HepG2 (cell line): Measurements from ENCODE around the gene SYNGR2. TPM values are rescaled to one million over a fixed set of nuclear protein-coding genes. Genes with fewer than 3 reads are reported as not detected.
A peak's percentile ranks its signal among the peaks of the same experiment; 100 is the strongest.

Experiments used
- ATF7 ChIP-seq, 2 experiments: fragments of 450-650 bp in 1 of 2; sonication (generic) in 1 of 2; formaldehyde crosslinking in 1 of 2; IDR thresholded peaks; 2 replicates each; pipeline versions ENCODE4 v1.4.0 to v1.6.1; 2016 to 2020; ENCODE audit warnings: antibody characterized with exemption in 1 of 2, mild to moderate bottlenecking in 1 of 2, missing genetic modification reagents in 1 of 2
- BORCS8-MEF2B ChIP-seq: sonication (generic); formaldehyde crosslinking; IDR thresholded peaks from 2 replicates; pipeline ENCODE4 v1.8.0; 2022; ENCODE audit warnings: mild to moderate bottlenecking, missing genetic modification reagents
- GLI4 ChIP-seq: sonication (generic); formaldehyde crosslinking; IDR thresholded peaks from 2 replicates; pipeline ENCODE4 v1.5.1; 2020; ENCODE audit warnings: missing genetic modification reagents, mild to moderate bottlenecking, moderate library complexity, borderline replicate concordance
- GTF3A ChIP-seq: sonication (generic); formaldehyde crosslinking; conservative IDR thresholded peaks from 2 replicates; pipeline ENCODE4 v1.4.0; 2020; ENCODE audit warnings: mild to moderate bottlenecking, missing genetic modification reagents
- IRF9 ChIP-seq: sonication (generic); formaldehyde crosslinking; IDR thresholded peaks from 2 replicates; pipeline ENCODE4 v1.8.0; 2022; ENCODE audit warnings: missing genetic modification reagents, mild to moderate bottlenecking, borderline replicate concordance
- KLF12 ChIP-seq: sonication (generic); formaldehyde crosslinking; IDR thresholded peaks from 2 replicates; pipeline ENCODE4 v1.4.0; 2020; ENCODE audit warnings: missing genetic modification reagents, borderline replicate concordance
- LBX2 ChIP-seq: sonication (generic); formaldehyde crosslinking; IDR thresholded peaks from 2 replicates; pipeline ENCODE4 v1.5.0; 2020; ENCODE audit warnings: missing genetic modification reagents, mild to moderate bottlenecking, borderline replicate concordance
- NR0B2 ChIP-seq: sonication (generic); formaldehyde crosslinking; IDR thresholded peaks from 2 replicates; pipeline ENCODE4 v1.4.0; 2020; ENCODE audit warnings: mild to moderate bottlenecking, missing genetic modification reagents
- STAT5B ChIP-seq: sonication (generic); formaldehyde crosslinking; IDR thresholded peaks from 2 replicates; pipeline ENCODE4 v1.4.0; 2020; ENCODE audit warnings: missing genetic modification reagents
- TAF15 ChIP-seq: fragments of 200-400 bp; formaldehyde crosslinking; IDR thresholded peaks from one replicate; pipeline ENCODE4 v1.6.1; 2018; ENCODE audit warnings: mild to moderate bottlenecking, low read depth, low read length; ENCODE audit not compliant: poor library complexity, severe bottlenecking
- TCF12 ChIP-seq, 2 experiments: fragments of 450-650 bp in 1 of 2; sonication (generic) in 1 of 2; formaldehyde crosslinking in 1 of 2; IDR thresholded peaks; 2 replicates each; pipeline versions ENCODE4 v1.6.1 to v1.8.0; 2017 to 2022; ENCODE audit warnings: antibody characterized with exemption in 1 of 2, mild to moderate bottlenecking in 1 of 2, missing genetic modification reagents in 1 of 2, moderate library complexity in 1 of 2
- XRCC5 ChIP-seq: fragments of 200-400 bp; formaldehyde crosslinking; optimal IDR thresholded peaks from 2 replicates; pipeline ENCODE3; 2017; ENCODE audit warnings: mild to moderate bottlenecking, low read length
- ZBTB37 ChIP-seq: sonication (generic); formaldehyde crosslinking; IDR thresholded peaks from 2 replicates; pipeline ENCODE4 v1.4.0; 2020; ENCODE audit warnings: mild to moderate bottlenecking, missing genetic modification reagents
- ZFP90 ChIP-seq: sonication (generic); formaldehyde crosslinking; IDR thresholded peaks from 2 replicates; pipeline ENCODE4 v1.8.0; 2022; ENCODE audit warnings: missing genetic modification reagents, mild to moderate bottlenecking, inconsistent platforms, borderline replicate concordance
- ZNF235 ChIP-seq: sonication (generic); formaldehyde crosslinking; IDR thresholded peaks from 2 replicates; pipeline ENCODE4 v1.8.1; 2023; ENCODE audit warnings: mild to moderate bottlenecking, missing genetic modification reagents, borderline replicate concordance
- ZNF276 ChIP-seq: sonication (generic); formaldehyde crosslinking; IDR thresholded peaks from 2 replicates; pipeline ENCODE4 v1.4.0; 2020; ENCODE audit warnings: mild to moderate bottlenecking, low read depth, missing genetic modification reagents
- ZNF567 ChIP-seq: sonication (generic); formaldehyde crosslinking; IDR thresholded peaks from 2 replicates; pipeline ENCODE4 v1.8.1; 2023; ENCODE audit warnings: mild to moderate bottlenecking, missing genetic modification reagents, borderline replicate concordance
- ZNF598 ChIP-seq: sonication (generic); formaldehyde crosslinking; IDR thresholded peaks from 2 replicates; pipeline ENCODE4 v1.5.1; 2020; ENCODE audit warnings: mild to moderate bottlenecking, missing genetic modification reagents, borderline replicate concordance
- ZNF607 ChIP-seq: sonication (generic); formaldehyde crosslinking; IDR thresholded peaks from 2 replicates; pipeline ENCODE4 v1.5.1; 2020; ENCODE audit warnings: missing genetic modification reagents, mild to moderate bottlenecking, borderline replicate concordance
- ZNF746 ChIP-seq: sonication (generic); formaldehyde crosslinking; IDR thresholded peaks from 2 replicates; pipeline ENCODE4 v1.8.0; 2022; ENCODE audit warnings: mild to moderate bottlenecking, missing genetic modification reagents
- ZNF749 ChIP-seq: sonication (generic); formaldehyde crosslinking; IDR thresholded peaks from 2 replicates; pipeline ENCODE4 v1.8.0; 2022; ENCODE audit warnings: mild to moderate bottlenecking, missing genetic modification reagents, moderate library complexity, borderline replicate concordance
- ZNF790 ChIP-seq: sonication (generic); formaldehyde crosslinking; IDR thresholded peaks from 2 replicates; pipeline ENCODE4 v1.8.0; 2022; ENCODE audit warnings: missing genetic modification reagents, mild to moderate bottlenecking, borderline replicate concordance
- ZNF839 ChIP-seq: sonication (generic); formaldehyde crosslinking; IDR thresholded peaks from 2 replicates; pipeline ENCODE4 v1.4.0; 2020; ENCODE audit warnings: missing genetic modification reagents, mild to moderate bottlenecking, borderline replicate concordance
- polyA plus RNA-seq, 8 experiments: library from polyadenylated mRNA; depleted of rRNA in 3 of 8; stranded (reverse) in 7 of 8; unstranded in 1 of 8; fragments of >200 nt; fragmentation: Illumina TruSeq in 4 of 8; extraction: Trizol in 4 of 8; gene quantifications; 2 replicates each; pipeline versions ENCODE4 v1.2.1 to v1.2.3, GENCODE V29; 2011 to 2016; ENCODE audit warnings: low read depth in 4 of 8, missing spikeins in 1 of 8, mixed read lengths in 1 of 8; ENCODE audit not compliant: insufficient read depth in 1 of 8
- total RNA-seq, 5 experiments: library from RNA; depleted of rRNA; stranded (reverse); fragments of >200 nt; fragmentation: Illumina TruSeq; extraction: Trizol; gene quantifications; 2 replicates each; pipeline ENCODE4 v1.2.3, GENCODE V29; 2016; ENCODE audit warnings: low read depth in 1 of 5

Gene SYNGR2
- total and polyA plus RNA-seq, 2 of the 13 experiments (the other 11 are each of a cell fraction or from before 2014, with no cell fraction given): 46.7 to 170 TPM

GRCh38 chr17:78168242-78168902 is at the start of gene SYNGR2 (continued):
- TF ChIP-seq ZNF746 (CRISPR knock-in tag) (no peak), IRF9 (CRISPR knock-in tag) (peak; percentile 80; the same call in 1 of the 2 replicates), ZFP90 (CRISPR knock-in tag) (peak; percentile 68; the same call in 1 of the 2 replicates), GTF3A (no peak), ZNF749 (CRISPR knock-in tag) (peak; percentile 73; the same call in 1 of the 2 replicates), BORCS8-MEF2B (CRISPR knock-in tag) (no peak; the same call in 1 of the 2 replicates), ATF7 (IDR thresholded peaks at IDR 0.05) (no peak), ATF7 (CRISPR knock-in tag; IDR thresholded peaks at IDR 0.05) (no peak), STAT5B (CRISPR knock-in tag) (no peak), TAF15 (no peak), ZNF839 (no peak), LBX2 (CRISPR knock-in tag) (no peak), ZNF607 (CRISPR knock-in tag) (peak; percentile 64), ZBTB37 (CRISPR knock-in tag) (no peak), KLF12 (CRISPR knock-in tag) (peak; percentile 93), ZNF276 (CRISPR knock-in tag) (no peak), NR0B2 (CRISPR knock-in tag) (peak; percentile 49; the same call in 1 of the 2 replicates), ZNF598 (CRISPR knock-in tag) (no peak), TCF12 (IDR thresholded peaks at IDR 0.05) (no peak), TCF12 (CRISPR knock-in tag; IDR thresholded peaks at IDR 0.05) (no peak; the same call in 1 of the 2 replicates), XRCC5 (peak; percentile 61), ZNF790 (CRISPR knock-in tag) (peak; percentile 69; the same call in 1 of the 2 replicates), ZNF567 (CRISPR knock-in tag) (0 out of 2 replicates have a peak, but pooled peaks have one; percentile 48), ZNF235 (CRISPR knock-in tag) (peak; percentile 54), GLI4 (no peak)
